HUES64 (cell line): ENCODE results near the gene FAM3A. TPM values are rescaled to one million over a fixed set of nuclear protein-coding genes. Genes with fewer than 3 reads are reported as not detected.
A peak's percentile ranks its signal among the peaks of the same experiment; 100 is the strongest.
"Not testable (repeated sequence)": the region's sequence is repeated elsewhere in the genome, so short reads cannot be mapped to it uniquely, and the experiment has no call there.

Source experiments
- H3K27ac ChIP-seq: 2 replicates; pipeline ENCODE4 v1.7.0; 2013; ENCODE audit warnings: low read depth, low read length, inconsistent platforms
- H3K27me3 ChIP-seq: 2 replicates; pipeline ENCODE4 v1.6.1; 2013; ENCODE audit warnings: mild to moderate bottlenecking, low read length; ENCODE audit not compliant: insufficient read depth
- H3K36me3 ChIP-seq: 2 replicates; pipeline ENCODE4 v1.6.1; 2013; ENCODE audit warnings: mild to moderate bottlenecking, low read length; ENCODE audit not compliant: insufficient read depth
- H3K4me1 ChIP-seq: 2 replicates; pipeline ENCODE4 v1.6.1; 2013; ENCODE audit warnings: mild to moderate bottlenecking, low read length, moderate library complexity; ENCODE audit not compliant: insufficient read depth
- H3K4me3 ChIP-seq: 2 replicates; pipeline ENCODE4 v1.5.1; 2013; ENCODE audit warnings: mild to moderate bottlenecking, low read length, moderate library complexity
- H3K9ac ChIP-seq: 2 replicates; pipeline ENCODE4 v1.6.1; 2013; ENCODE audit warnings: mild to moderate bottlenecking, low read depth, low read length
- H3K9me3 ChIP-seq: 2 replicates; pipeline ENCODE4 v1.6.1; 2013; ENCODE audit warnings: low read depth, low read length; ENCODE audit not compliant: insufficient read depth
- WGBS: fragments of 150-250, 120-280 bp; methylation state at CpG from one replicate; pipeline ENCODE4 v1.1.7; 2013; ENCODE audit warnings: missing lambda C conversion rate; 5-methylcytosine and 5-hydroxymethylcytosine counted together
- polyA plus RNA-seq, 2 experiments: library from polyadenylated mRNA; stranded (reverse); fragments of 50-300 nt; gene quantifications; one replicate each; pipeline ENCODE4 v1.2.3, GENCODE V29; 2013

FAM3A gene
- 13.5 TPM for polyA plus RNA-seq (2013, experiment 1 of 2)
- polyA plus RNA-seq (2013, experiment 2 of 2), result 15.5 TPM

GRCh38 chrX:154515966-154516655 is at the start of gene FAM3A:
FAM3A (minus strand) TSS chrX:154516232; CDS start chrX:154515772, 460 bp downstream.
- Histone ChIP-seq H3K4me1 (no peaks in the 10 kb centered on the region), H3K9me3 (no peaks in the 10 kb centered on the region), H3K9ac (peak within 1 kb of the TSS; percentile 74), H3K36me3 (no peaks in the 10 kb centered on the region), H3K27me3 (no peaks in the 10 kb centered on the region; the same call in 1 of the 2 replicates), H3K4me3 (peak within 1 kb of the TSS; percentile 76), H3K27ac (peak within 1 kb of the TSS; percentile 99; the same call in 1 of the 2 replicates)
- WGBS, result under 1% methylated on average over 59 of the region's 59 CpGs

- H3K36me3 ChIP-seq, H3K9ac ChIP-seq, H3K9me3 ChIP-seq, H3K27ac ChIP-seq, H3K4me3 ChIP-seq, H3K27me3 ChIP-seq, H3K4me1 ChIP-seq: not testable (repeated sequence)
- no CpG with 5 or more reads among the region's 10 CpGs for WGBS
Measured at GRCh38 chrX:154562295-154562694, 46.3 kb upstream of the FAM3A start.

GRCh38 chrX:154560326-154560725 is 44.3 kb upstream of the FAM3A start:
- H3K27me3 ChIP-seq, H3K4me3 ChIP-seq, H3K36me3 ChIP-seq, H3K4me1 ChIP-seq, H3K9me3 ChIP-seq, H3K27ac ChIP-seq, H3K9ac ChIP-seq: not testable (repeated sequence)
- 64% methylated on average over 6 of the region's 31 CpGs for WGBS

GRCh38 chrX:154558896-154559295 is 42.9 kb upstream of the FAM3A start:
- not testable (repeated sequence) for H3K27me3 ChIP-seq, H3K36me3 ChIP-seq, H3K9me3 ChIP-seq, H3K4me1 ChIP-seq, H3K4me3 ChIP-seq, H3K9ac ChIP-seq, H3K27ac ChIP-seq
- 81% methylated on average over 6 of the region's 21 CpGs for WGBS

- H3K4me1 ChIP-seq, H3K27me3 ChIP-seq, H3K9ac ChIP-seq, H3K4me3 ChIP-seq, H3K36me3 ChIP-seq, H3K27ac ChIP-seq, H3K9me3 ChIP-seq: not testable (repeated sequence)
- no CpG with 5 or more reads among the region's 24 CpGs for WGBS
Measured at GRCh38 chrX:154558060-154558690, 42.1 kb upstream of the FAM3A start.

GRCh38 chrX:154552112-154552806 is 36.2 kb upstream of the FAM3A start:
- not testable (repeated sequence) for H3K27me3 ChIP-seq, H3K36me3 ChIP-seq, H3K9ac ChIP-seq, H3K4me3 ChIP-seq, H3K9me3 ChIP-seq, H3K4me1 ChIP-seq, H3K27ac ChIP-seq
- 89% methylated on average over 8 of the region's 18 CpGs for WGBS

- H3K36me3 ChIP-seq, result peaks cover 6% of the 10 kb centered on the region
- WGBS, result 100% methylated on average over 1 of the region's 1 CpG
- H3K9ac ChIP-seq, result no peak overlapping the region
- H3K27me3 ChIP-seq, result no peaks in the 10 kb centered on the region
- no peaks in the 10 kb centered on the region for H3K4me1 ChIP-seq
- H3K9me3 ChIP-seq, result no peaks in the 10 kb centered on the region
- no peak overlapping the region for H3K27ac ChIP-seq
- no peak overlapping the region for H3K4me3 ChIP-seq
Measured at GRCh38 chrX:154549766-154550165, 33.7 kb upstream of the FAM3A start.

- under 1% methylated on average over 9 of the region's 9 CpGs for WGBS
- Histone ChIP-seq H3K4me3 (peak overlapping the region; percentile 90), H3K4me1 (no peaks in the 10 kb centered on the region), H3K9me3 (no peaks in the 10 kb centered on the region), H3K27ac (peak overlapping the region; percentile 96; the same call in 1 of the 2 replicates), H3K27me3 (no peaks in the 10 kb centered on the region), H3K36me3 (peaks cover 16% of the 10 kb centered on the region), H3K9ac (peak overlapping the region; percentile 81)
Measured at GRCh38 chrX:154548028-154548316, 31.9 kb upstream of the FAM3A start.

- Histone ChIP-seq H3K36me3 (peaks cover 16% of the 10 kb centered on the region), H3K4me1 (no peaks in the 10 kb centered on the region), H3K9ac (peak within 1 kb of the TSS; percentile 89), H3K9me3 (no peaks in the 10 kb centered on the region), H3K27me3 (no peaks in the 10 kb centered on the region), H3K4me3 (peak within 1 kb of the TSS; percentile 90), H3K27ac (peak within 1 kb of the TSS; percentile 96)
- under 1% methylated on average over 69 of the region's 69 CpGs for WGBS
Measured at GRCh38 chrX:154547245-154548027, 31.4 kb upstream of the FAM3A start, which contains the start of gene IKBKG. IKBKG (plus strand) TSS chrX:154547620; CDS start chrX:154552003, 4,383 bp downstream.

GRCh38 chrX:154546354-154547244 is 30.6 kb upstream of the FAM3A start, which contains the start of gene G6PD:
G6PD (minus strand) TSS chrX:154546846; CDS start chrX:154546155, 691 bp downstream.
- Histone ChIP-seq H3K9ac (peak within 1 kb of the TSS; percentile 89), H3K27me3 (no peaks in the 10 kb centered on the region), H3K36me3 (peaks cover 19% of the 10 kb centered on the region), H3K9me3 (no peaks in the 10 kb centered on the region), H3K27ac (peak within 1 kb of the TSS; percentile 96), H3K4me1 (no peaks in the 10 kb centered on the region), H3K4me3 (peak within 1 kb of the TSS; percentile 90)
- under 1% methylated on average over 88 of the region's 92 CpGs for WGBS
